ENCODE data around the gene SPATA2L. TPM values are rescaled to one million over a fixed set of nuclear protein-coding genes. Genes with fewer than 3 reads are reported as not detected.

SPATA2L gene
- total RNA-seq, 1 experiment from 2014 or later: 12.2 TPM

DNA sequence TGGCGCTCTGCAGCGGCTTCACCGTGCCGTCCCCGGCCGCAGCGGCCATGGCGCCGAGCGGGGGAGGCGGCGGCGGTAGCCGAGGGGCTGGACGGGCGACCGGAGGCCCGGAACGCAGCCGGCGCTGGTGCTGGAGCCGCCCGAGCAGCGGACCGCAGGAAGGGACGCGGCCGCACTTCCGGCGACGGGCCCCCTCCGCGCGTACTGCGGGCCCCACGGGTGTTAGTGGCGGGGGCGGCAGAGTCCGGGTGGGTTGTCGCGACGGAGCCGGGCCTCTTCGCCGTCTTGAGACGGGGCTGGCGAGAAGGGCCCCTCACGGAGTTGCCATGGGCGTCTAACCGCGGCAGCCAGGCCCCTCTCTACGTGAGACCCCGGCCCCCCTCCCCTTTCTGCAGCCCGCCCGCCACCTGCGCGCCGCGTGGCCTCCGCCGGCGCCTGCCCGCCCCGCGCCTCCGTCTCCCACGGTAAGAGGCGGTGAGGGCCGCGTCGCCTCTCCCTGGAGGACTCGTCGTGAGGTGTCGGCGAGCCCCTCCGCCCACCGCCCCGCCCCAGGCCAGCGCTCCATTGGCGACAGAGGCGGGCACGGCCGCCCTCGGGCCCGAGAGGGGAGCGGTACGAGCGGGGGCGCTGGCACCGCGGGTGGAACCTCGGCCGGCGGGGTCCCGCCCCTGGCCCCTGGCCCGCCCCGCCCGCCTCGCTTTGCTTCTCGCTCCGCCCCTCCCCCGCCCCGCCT, 19.5 kb upstream of the SPATA2L start, which contains the start of the genes VPS9D1 and ZNF276:
TSS of gene VPS9D1 (minus strand) at position 86 of the 733 bp plus-strand sequence. CDS start at position 49, 37 bp downstream.
TSS of gene ZNF276 (plus strand) at position 725 of the 733 bp plus-strand sequence. CDS start 104 bp downstream, outside the sequence.
- H3K9me2 ChIP-seq (replicated peaks; ENCODE audit: low read length): no peaks in the 10 kb centered on the region
- CTCF ChIA-PET: interaction anchor here (0.6 kb wide), 1 partner anchor 15 kb away, joined by 4 read pairs; no protein-coding TSS in a partner anchor
- POLR2A ChIA-PET (ENCODE audit: unreplicated experiment): no interaction called here
- H3K79me2 ChIP-seq (ENCODE audit: low read length): peaks cover 26% of the 10 kb centered on the region
- peak within 1 kb of the TSS; percentile 64 for H3K27ac ChIP-seq (ENCODE audit: low read length)
- no peaks in the 10 kb centered on the region for H3F3A ChIP-seq (ENCODE audit: low read length, unreplicated experiment)
- peaks cover 15% of the 10 kb centered on the region for H4K20me1 ChIP-seq (ENCODE audit: low read length)
- no peaks in the 10 kb centered on the region for H3K36me3 ChIP-seq (ENCODE audit: low read depth, low read length)
- peak; percentile 42 for ATAC-seq
- intact Hi-C loops (cut with micrococcal nuclease): no loop called here
- H3K9me3 ChIP-seq (ENCODE audit: low read length): no peaks in the 10 kb centered on the region
- H3K4me3 ChIP-seq (ENCODE audit: low read length): peak within 1 kb of the TSS; percentile 72
- peak within 1 kb of the TSS; percentile 89 for H3K4me2 ChIP-seq (ENCODE audit: low read length)
- DNase-seq: peak; percentile 74
- peak within 1 kb of the TSS; percentile 80 for H3K9ac ChIP-seq (ENCODE audit: low read length)
- H2AFZ ChIP-seq (ENCODE audit: low read length): peak within 1 kb of the TSS; percentile 48; the same call in 1 of the 2 replicates
- BruUV-seq (replicated peaks): no TSS peak
- TF ChIP-seq EZH2phosphoT487 (IDR thresholded peaks at IDR 0.05; ENCODE audit: borderline replicate concordance, low read length): no peak
- TF ChIP-seq EZH2 (IDR thresholded peaks at IDR 0.05; ENCODE audit: low read length, unreplicated experiment): no peak
- TF ChIP-seq, protein P1, sequence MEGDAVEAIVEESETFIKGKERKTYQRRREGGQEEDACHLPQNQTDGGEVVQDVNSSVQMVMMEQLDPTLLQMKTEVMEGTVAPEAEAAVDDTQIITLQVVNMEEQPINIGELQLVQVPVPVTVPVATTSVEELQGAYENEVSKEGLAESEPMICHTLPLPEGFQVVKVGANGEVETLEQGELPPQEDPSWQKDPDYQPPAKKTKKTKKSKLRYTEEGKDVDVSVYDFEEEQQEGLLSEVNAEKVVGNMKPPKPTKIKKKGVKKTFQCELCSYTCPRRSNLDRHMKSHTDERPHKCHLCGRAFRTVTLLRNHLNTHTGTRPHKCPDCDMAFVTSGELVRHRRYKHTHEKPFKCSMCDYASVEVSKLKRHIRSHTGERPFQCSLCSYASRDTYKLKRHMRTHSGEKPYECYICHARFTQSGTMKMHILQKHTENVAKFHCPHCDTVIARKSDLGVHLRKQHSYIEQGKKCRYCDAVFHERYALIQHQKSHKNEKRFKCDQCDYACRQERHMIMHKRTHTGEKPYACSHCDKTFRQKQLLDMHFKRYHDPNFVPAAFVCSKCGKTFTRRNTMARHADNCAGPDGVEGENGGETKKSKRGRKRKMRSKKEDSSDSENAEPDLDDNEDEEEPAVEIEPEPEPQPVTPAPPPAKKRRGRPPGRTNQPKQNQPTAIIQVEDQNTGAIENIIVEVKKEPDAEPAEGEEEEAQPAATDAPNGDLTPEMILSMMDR (conservative IDR thresholded peaks at IDR 0.05; ENCODE audit: low read depth, low read length): no peak
- peaks cover 26% of the 10 kb centered on the region for H3K4me1 ChIP-seq (ENCODE audit: insufficient read depth, low read length)
- no peaks in the 10 kb centered on the region for H3K27me3 ChIP-seq (ENCODE audit: low read length)

DNA sequence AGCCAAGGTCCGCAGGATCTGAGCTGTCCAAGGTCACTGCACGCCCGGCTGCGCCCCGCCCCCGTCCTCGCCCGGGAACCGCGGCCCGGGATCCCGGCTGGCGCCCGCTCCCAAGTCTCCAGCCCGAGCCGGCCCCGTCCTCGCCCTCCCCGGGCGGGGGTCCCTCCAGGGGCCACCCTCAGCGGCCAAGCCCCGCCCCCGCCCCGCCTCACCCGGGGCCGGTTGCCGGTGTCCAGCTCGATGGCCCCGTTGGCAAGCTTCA, 19.0 kb upstream of the SPATA2L start:
- H3K4me3 ChIP-seq (ENCODE audit: low read length): peak overlapping the region; percentile 72
- DNase-seq (peak; percentile 42), ATAC-seq (peak; percentile 9)
- H4K20me1 ChIP-seq (ENCODE audit: low read length): peaks cover 15% of the 10 kb centered on the region
- POLR2A ChIA-PET (ENCODE audit: unreplicated experiment): no interaction called here
- H3K36me3 ChIP-seq (ENCODE audit: low read depth, low read length): no peaks in the 10 kb centered on the region
- peaks cover 26% of the 10 kb centered on the region for H3K4me1 ChIP-seq (ENCODE audit: insufficient read depth, low read length)
- CTCF ChIA-PET: interaction anchor here (0.6 kb wide), 1 partner anchor 14 kb away, joined by 4 read pairs; no protein-coding TSS in a partner anchor
- no peaks in the 10 kb centered on the region for H3K9me3 ChIP-seq (ENCODE audit: low read length)
- peak overlapping the region; percentile 89 for H3K4me2 ChIP-seq (ENCODE audit: low read length)
- peak overlapping the region; percentile 48; the same call in 1 of the 2 replicates for H2AFZ ChIP-seq (ENCODE audit: low read length)
- H3K79me2 ChIP-seq (ENCODE audit: low read length): peaks cover 26% of the 10 kb centered on the region
- no peaks in the 10 kb centered on the region for H3K27me3 ChIP-seq (ENCODE audit: low read length)
- H3K9me2 ChIP-seq (replicated peaks; ENCODE audit: low read length): no peaks in the 10 kb centered on the region
- H3K27ac ChIP-seq (ENCODE audit: low read length): peak overlapping the region; percentile 64
- TF ChIP-seq, protein P1 (conservative IDR thresholded peaks at IDR 0.05; ENCODE audit: low read depth, low read length): no peak
- TF ChIP-seq EZH2phosphoT487 (IDR thresholded peaks at IDR 0.05; ENCODE audit: borderline replicate concordance, low read length) (no peak), EZH2 (IDR thresholded peaks at IDR 0.05; ENCODE audit: low read length, unreplicated experiment) (no peak)
- intact Hi-C loops (cut with micrococcal nuclease): no loop called here
- H3K9ac ChIP-seq (ENCODE audit: low read length): peak overlapping the region; percentile 80
- no peaks in the 10 kb centered on the region for H3F3A ChIP-seq (ENCODE audit: low read length, unreplicated experiment)
- BruUV-seq (replicated peaks): no TSS peak
